ENCODE measurements around the gene RCN2.

- TF ChIP-seq, protein P1, sequence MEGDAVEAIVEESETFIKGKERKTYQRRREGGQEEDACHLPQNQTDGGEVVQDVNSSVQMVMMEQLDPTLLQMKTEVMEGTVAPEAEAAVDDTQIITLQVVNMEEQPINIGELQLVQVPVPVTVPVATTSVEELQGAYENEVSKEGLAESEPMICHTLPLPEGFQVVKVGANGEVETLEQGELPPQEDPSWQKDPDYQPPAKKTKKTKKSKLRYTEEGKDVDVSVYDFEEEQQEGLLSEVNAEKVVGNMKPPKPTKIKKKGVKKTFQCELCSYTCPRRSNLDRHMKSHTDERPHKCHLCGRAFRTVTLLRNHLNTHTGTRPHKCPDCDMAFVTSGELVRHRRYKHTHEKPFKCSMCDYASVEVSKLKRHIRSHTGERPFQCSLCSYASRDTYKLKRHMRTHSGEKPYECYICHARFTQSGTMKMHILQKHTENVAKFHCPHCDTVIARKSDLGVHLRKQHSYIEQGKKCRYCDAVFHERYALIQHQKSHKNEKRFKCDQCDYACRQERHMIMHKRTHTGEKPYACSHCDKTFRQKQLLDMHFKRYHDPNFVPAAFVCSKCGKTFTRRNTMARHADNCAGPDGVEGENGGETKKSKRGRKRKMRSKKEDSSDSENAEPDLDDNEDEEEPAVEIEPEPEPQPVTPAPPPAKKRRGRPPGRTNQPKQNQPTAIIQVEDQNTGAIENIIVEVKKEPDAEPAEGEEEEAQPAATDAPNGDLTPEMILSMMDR (conservative IDR thresholded peaks at IDR 0.05; ENCODE audit: low read depth, low read length) = no peak
- TF ChIP-seq EZH2 (IDR thresholded peaks at IDR 0.05; ENCODE audit: borderline replicate concordance, low read depth, low read length, poor library complexity, severe bottlenecking) = no peak
These were observed 35.5 kb downstream of the RCN2 start for GRCh38 chr15:76967067-76967466.
